Germinal center (tissue), 1 donor: ENCODE data around the gene UNG.

Source experiments
- DNase-seq: peaks from one replicate; pipeline ENCODE4 v3.0.0; 2012; ENCODE audit warnings: mixed read lengths, low spot score

Gene UNG

DNA sequence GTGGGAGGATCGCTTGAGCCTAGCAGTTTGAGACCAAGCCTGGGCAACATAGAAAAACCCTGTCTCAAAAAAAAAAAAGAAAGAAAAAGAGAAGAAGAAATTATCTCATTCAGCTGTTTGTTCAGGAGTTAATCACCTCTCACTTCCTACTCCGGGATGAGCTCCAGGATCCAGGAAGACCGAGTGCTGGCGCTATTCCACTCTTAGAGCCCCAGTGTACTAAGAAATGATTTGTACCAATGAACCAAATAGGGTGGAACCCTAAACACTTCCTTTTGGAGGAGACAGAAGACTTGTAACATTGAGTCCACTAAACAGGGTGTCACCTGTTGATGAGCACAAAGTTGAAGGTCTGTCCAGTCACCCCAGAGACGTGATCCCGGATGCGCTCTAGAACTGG, 7.7 kb upstream of the UNG start:
- no peak for DNase-seq

DNA sequence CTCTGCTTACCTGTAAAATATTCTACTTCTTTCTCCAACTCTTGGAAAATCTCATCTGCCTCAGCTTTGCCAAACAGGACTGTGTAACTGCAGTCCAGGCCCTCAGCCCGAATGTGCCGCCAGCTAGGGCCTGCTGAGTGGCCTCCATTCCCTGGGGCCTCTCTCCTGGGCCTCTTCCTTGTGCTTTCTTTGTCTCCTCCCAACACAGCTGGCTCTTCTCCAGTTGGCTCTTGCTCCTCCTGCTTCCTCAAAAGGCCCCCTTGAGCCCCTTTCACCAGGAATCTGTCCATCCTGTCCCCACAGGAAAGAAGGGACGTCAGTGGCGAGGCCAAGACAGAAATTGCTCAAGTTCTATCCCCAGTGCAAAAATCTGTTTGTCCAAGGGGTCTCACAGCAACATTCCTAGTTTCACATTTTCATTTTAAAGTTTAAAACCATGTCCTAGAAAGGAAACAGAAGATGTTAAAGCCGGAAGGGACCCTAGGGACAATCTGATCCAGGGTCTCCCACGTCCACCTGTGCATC, 4.8 kb upstream of the UNG start:
- no peak for DNase-seq

DNA sequence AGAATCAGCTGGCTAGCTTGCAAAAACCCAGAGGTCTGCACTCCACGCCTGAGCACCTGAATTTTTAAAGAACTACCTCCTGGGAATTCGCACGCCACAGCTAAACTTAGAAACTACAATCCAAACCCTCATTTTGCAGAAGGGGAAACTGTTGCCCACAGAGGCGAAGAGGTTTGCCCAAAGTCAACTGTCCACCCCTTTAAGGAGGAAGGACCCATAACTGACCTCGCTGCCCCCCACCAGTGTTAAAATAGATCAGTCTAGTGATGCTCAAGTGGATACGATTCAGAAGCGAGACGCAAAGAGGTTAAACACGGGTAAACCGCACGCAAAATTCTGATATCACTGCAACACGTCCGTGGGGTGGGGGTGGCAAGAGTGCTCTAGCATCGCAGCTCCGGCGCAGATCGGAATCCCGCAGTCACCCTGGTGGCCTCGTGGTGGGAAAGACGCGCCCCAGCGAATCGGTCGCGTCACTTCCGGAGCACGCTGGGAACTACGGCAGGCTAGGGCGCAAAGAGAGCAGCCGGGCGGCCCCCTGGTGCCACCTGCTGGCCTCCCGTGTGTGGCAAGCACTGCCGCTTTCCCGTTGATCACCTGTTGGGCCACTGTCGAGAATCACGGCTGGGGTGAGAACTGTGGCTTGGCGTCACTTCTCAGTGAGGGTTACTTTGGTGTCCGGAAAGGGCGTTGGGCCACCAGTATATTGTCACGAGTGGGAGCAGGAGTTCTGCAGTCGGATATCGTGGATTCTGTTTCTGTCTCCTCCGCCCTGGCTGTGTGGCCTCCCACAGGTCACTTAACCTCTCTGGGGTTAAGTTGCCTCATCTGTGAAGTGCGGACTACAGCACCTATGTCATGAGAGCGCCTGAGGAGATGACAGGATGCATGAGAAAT, 4.1 kb upstream of the UNG start, which contains the start of gene ALKBH2:
Gene ALKBH2 (minus strand): TSS at position 451 of the 897 bp plus-strand sequence. CDS start 686 bp downstream, outside the sequence.
- peak; percentile 91 for DNase-seq

DNA sequence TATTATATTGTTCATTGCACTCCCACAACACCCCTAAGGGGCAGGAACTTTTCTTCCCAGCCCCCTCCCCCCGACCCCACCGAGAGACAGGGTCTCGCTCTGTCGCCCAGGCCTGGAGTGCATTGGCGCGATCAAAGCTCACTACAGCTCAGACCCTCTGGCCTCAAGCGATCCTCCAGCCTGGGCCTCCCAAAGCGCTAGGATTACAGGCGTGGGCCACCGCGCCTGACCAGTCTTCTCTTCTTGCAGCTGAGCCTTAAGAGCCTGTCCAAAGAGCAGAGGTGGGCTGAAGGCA, 310 bp upstream of the UNG start:
- DNase-seq, result no peak

DNA sequence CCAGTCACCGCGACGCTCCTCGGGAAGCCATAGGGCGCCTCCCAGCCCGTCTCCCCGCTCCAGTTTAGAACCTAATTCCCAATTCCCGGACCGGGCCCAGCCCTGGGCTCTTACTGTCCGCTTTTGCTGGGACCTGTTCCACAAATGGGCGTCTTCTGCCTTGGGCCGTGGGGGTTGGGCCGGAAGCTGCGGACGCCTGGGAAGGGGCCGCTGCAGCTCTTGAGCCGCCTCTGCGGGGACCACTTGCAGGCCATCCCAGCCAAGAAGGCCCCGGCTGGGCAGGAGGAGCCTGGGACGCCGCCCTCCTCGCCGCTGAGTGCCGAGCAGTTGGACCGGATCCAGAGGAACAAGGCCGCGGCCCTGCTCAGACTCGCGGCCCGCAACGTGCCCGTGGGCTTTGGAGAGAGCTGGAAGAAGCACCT, 797 bp downstream of the UNG start:
- DNase-seq, result no peak

DNA sequence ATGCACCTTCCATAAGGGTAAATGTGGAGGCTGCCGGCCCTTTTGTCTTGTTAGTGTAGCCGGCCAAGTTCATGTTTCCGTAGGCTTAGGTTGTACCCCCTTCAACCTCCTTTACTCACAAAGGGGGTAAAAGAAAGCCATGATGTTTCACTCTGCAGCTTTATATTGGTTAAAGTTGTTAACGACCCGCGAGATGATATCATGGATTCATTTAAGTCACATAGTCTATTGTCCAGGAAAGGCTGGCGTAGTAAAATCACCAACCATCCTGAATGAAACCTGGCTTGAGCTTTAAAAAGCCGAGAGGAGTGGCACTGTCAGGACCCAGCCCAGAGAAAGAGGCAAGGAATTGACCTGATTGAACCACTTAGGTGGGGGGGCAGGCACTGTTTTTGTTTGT, 1.3 kb downstream of the UNG start:
- no peak for DNase-seq

DNA sequence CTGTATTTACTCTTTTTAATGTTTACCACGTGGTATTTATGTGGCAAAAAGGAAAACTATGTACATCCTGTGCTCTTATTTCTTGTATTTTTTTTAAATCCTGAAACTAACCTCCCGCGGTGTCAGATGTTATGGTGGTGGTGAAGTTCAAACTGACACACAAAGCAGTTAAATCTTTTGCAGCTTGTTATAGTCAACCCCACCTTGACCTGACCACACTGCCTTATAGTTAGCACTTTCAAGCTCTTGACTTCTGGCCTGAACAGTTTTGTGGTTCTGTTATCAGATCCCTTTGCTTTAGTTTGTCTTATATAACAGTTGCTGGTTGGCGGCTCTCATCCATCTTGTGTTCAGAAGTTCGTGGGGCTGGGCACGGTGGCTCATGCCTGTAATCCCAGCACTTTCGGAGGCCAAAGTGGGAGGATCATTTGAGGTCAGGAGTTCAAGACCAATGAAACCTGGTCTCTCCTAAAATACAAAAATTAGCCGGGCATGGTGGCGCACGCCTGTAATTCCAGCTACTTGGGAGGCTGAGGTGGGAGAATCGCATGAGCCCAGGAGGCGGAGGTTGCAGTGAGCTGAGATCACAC, 2.1 kb downstream of the UNG start:
- no peak for DNase-seq

DNA sequence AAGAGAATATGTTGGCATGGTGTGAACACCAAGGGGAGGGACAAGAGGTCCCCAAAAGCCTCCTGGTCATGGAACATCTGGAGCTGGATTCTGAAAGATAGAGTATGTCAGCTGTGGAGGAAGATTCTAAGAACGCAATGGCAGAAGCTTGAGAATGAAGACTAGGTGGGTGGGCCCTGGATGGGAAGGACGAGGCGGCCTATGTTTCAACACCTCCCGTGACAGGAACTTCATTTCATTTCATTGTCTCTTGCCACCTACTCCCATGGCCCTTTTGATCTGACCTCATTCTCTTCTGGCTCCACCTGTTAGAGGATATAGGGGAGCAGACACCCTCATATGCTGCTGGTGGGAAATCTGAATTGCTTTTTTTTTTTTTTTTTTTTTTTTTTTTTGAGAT, 3.3 kb downstream of the UNG start:
- DNase-seq, result no peak

DNA sequence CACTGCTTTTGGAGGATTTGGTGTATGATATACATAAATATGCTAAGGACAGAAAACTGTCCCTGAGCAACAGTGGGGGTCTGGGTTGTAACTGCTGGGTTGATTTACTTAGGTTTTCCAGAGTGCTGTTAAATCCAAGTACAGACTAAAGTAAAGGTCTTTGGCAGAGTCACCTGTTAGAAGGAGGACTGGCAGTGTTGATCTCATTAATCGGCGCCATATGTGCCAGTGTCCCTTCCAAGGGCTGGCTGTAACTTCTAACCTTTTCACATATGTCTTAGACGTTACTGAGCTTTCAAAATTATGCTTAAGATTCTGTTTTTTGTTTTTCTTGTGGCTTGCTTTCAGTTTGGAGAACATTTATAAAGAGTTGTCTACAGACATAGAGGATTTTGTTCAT, 5.1 kb downstream of the UNG start:
- no peak for DNase-seq

DNA sequence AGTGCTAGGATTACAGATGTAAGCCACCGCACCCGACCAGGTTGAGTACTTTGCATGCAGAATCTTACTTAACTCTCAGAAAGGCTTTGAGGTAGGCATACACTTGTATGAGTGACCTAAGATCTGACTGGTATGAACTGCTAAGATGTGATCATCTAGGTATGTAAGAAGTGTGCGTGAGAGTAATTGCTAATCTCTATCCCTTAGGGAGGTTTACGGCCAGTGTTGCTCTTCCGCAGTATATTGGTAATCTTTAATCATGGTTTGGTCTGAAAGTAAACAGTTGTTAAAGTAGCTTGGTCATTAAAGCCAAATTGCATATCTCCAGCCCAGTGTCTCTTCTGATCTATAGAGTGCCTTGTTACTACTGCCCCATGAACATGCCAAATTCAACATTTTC, 7.8 kb downstream of the UNG start:
- no peak for DNase-seq

DNA sequence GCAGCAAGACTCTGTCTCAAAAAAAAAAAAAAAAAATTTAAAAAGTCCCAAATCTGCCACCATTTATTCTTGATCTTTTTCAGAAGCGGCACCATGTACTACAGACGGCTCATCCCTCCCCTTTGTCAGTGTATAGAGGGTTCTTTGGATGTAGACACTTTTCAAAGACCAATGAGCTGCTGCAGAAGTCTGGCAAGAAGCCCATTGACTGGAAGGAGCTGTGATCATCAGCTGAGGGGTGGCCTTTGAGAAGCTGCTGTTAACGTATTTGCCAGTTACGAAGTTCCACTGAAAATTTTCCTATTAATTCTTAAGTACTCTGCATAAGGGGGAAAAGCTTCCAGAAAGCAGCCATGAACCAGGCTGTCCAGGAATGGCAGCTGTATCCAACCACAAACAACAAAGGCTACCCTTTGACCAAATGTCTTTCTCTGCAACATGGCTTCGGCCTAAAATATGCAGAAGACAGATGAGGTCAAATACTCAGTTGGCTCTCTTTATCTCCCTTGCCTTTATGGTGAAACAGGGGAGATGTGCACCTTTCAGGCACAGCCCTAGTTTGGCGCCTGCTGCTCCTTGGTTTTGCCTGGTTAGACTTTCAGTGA, 12.5 kb downstream of the UNG start:
- no peak for DNase-seq

DNA sequence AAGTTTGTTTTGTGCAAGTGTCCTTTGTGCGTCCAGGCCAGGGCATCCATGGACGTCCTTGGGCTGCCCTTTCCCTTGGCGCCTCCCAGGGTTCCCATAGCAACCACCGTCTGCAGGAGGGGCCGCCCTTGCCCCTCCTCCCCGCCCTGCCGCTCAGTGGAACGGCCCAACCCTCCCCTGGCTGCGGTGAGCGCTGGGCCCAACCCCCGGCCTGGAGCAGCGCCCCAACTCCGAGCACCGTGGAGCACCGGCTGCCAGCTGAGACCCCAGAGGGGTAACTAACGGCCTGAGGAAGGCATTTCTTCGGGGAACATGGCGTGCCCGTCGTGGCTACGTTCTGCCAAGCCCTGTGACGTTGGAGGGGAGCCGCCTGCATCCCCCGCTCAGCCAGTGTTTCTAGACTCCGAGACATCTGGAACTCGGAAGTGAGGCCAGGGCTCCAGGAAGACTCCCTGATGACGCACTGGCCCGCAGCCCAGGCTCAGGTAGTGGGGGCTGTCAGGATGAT, 13.6 kb downstream of the UNG start:
- DNase-seq, result peak; percentile 47

DNA sequence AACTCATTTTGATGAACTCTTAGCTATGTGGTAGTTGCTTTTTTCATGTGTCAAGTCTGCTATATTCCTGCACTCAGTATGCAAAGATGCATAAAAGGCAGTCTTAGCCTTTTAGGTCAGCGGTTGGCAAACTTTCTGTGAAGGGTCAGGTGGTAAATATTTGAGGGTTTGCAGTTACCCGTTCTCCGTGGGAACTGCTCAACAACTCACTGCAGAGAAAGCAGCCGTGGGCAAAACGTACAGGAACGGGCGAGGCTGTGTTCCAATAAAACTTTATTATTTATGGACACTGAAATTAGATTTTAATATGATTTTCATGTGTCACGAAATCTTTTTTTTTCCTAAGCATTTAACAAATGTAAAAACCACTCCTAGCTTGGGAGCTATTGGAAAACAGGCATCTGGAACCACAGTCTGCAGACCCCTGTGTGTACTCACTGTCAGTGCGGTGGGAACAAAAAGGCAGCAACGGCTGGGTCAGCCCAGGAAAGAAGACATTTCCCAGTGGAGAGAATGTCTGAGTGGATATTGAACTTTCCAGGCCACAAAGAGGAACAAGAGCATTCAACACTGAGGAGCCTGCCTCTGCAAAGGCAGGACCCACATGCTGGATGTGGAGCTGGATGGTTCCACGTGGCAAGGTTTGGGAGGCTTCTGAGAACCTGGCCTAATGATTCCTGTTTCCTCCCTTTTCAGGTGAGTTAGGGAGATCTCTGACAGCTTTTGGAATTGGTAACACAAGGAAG, 15.5 kb downstream of the UNG start:
- DNase-seq, result no peak

DNA sequence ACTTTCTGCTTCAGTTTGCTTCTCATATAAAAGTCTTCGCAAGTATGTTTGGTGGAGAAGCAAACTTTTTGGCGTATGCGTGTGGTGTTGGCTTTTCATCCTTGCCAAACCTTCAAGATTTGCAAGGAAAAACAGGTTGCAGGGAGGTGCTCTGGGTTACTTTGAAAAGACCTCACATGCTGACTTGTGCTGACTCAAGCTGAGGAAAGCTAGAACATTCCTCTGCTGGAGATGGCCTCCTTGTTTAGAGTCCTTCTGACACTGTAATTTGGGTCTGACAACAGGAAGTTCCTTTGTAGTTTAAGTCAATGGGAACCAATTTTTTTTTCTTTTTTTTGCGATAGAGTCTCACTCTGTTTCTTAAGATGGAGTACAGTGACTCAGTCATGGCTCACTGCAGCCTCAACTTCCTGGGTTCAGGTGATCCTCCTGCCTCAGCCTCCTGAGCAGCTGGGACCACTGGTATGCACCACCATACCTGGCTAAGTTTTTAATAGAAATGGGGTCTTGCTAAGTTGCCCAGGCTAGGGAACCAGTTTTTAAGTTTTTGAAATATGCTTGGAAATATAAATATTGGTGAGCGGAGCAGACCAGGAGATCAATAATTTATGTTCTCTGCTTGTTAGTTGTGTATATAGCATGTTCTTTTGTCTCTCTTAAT, 16.4 kb downstream of the UNG start:
- no peak for DNase-seq

DNA sequence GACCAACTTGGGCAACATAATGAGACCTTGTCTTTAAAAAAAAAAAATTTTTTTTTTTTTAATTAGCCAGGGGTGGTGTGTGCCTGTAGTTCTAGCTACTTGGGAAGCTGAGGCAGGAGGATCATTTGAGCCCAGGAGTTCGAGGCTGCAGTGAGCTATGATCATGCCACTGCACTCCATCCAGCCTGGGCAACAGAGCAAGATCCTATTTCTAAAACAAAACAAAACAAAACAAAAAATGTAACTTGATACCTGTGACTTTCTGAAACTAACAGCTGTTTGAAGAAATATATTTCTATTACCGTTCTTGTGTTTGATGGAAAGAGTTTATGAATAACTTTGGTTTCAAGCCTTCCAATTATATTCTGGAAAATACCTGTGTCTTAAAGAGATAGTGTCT, 17.2 kb downstream of the UNG start:
- DNase-seq, result no peak

DNA sequence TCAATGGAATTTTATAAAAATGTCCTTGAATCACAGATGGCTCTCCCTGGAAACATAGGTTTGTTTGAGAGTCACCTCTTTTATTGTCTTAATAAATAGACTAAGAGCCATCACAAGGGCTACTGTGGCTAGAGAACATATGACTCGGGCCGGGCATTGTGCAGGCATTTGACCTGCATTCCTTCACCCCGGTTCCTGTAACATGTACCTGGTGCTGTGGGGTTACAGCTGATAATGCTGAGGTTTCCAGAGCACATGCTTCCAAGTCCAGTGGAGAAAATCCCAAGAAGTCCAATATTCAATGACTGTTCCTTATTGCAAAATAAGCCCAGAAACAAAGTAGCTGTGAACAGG, 18.0 kb downstream of the UNG start:
- DNase-seq, result no peak

DNA sequence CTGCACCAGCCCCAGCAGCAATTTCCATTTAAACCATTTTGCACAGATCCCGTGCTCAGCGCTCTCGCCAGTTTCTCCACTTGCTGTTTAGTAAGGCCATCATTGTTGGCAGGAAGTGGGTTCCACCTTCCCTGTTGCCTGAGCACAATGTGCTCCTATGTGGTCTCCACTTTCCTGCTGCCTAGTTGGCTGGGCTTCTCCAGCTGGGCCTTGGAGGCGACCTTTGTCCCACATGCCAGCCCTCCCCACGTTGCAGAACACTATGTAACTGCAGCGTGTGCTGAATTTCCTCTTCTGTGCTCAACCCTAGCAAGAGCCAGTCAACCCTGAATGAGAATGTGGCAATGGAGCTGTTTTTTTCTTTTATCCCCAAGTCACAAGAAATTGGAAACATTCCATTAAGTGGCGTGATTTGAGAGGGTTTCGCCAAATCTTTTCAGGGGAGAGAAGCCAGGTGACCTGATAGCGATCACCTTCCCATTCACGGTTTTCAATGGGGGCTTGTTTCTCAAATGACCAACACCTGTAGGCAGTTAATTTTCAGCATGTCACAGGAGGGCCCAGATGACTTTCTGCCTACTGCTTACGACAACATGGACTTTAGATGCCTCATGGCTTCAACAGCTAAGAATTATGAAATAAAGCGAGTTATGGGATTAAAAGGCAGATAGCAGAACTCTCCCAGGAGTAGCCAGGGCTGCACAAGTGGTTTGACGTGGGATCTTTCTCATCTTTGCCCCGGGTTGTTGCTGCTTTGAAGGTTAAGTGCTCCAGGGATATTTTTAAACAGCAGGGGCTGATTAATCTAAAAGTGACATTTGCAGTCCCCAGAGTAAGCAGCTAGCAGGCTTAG, 18.6 kb downstream of the UNG start, which contains the start of gene ACACB:
Gene ACACB (plus strand): TSS at position 830 of the 853 bp plus-strand sequence. CDS start 22,819 bp downstream, outside the sequence.
- no peak for DNase-seq

DNA sequence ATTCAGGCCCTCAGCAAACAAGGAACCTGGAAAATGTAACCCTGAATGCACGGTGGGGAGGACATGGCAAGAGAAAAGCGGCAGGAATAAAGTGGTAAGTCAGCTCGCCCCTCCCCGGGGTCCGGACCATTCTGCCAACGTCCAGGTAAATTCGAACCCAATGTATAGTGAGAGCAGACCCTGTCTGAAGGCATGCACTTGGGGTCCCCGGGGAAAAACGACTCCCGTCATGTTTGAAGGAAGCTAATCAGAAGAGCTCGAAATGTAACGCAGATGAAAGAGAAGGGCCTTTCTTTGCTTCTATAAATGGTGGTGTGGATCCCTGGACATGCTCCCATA, 19.2 kb downstream of the UNG start:
- no peak for DNase-seq

DNA sequence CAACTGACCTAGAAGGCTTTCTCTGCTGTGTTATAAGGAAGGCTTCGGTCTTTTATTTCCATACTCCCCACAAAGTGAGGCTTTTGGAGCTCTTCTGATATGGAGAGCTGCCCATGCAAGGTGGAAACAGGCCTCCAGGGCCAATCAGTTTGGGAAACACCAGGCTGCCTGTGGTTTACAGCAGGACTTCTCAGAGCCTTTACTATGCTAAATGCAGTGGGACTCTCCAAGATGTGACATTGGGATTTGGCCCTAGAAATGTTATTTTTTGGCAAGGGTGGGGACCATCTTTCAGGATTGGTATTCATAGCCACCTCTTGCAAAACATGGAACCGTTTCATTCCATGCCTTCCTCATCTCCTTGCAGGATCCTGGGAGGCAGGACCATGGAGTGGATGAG, 22.7 kb downstream of the UNG start:
- DNase-seq, result no peak

DNA sequence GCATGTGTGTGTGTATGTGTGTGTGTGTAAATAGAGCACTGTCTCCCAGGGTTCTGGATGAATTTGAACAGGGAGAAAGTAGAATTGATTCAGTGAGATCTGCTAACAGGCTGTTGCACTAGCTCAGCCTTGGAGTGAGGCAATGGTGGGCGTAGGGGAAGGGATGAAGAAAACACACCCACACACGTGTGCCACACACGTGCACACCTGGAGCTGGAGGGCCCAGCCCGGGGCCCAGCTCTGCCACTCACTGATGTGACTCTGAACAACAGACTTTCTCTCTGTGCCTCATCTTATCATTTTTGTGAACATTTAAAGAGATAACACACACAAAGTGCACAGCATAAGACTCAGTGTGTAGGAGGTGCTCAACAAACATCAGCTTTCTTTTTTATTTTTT, 23.2 kb downstream of the UNG start:
- DNase-seq, result no peak

DNA sequence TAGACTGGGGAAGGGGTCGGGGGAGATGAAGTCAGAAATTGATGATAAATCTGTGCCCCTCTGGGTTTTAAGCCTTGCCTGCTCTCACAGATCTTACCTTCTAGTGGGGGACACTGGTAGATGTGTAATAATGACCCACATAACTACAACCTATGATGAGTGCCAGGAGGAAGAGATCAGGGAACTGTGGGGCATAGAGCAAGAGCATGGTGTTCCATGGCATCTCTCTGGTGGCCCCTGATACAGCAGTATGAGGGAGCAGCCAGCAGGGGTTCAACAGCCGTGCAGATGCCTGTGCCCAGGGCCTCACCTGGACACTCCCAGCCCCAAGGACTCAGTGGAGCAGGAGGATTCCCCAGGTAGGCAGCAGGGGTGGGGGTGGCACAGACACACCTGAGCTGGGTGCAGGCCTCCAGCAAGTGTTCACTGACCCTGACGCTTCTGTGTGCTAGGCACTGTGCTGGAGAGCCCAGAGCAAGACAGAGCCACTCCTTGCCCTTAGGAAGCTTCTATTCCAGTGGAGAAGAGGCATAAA, 24.0 kb downstream of the UNG start:
- DNase-seq, result no peak
